Measurements from ENCODE around the gene VEGFB. TPM values are rescaled to one million over a fixed set of nuclear protein-coding genes. Genes with fewer than 3 reads are reported as not detected.

VEGFB gene
- total and polyA plus RNA-seq, 2 donors from 2014 or later: 77.6 to 157 TPM

- H3K9ac ChIP-seq (ENCODE audit: low read length in 3 of 3): peak overlapping the region in 1 of 3 donors; percentile 55
- H3K4me3 ChIP-seq (ENCODE audit: low read length in 3 of 3): no peak overlapping the region
- intact Hi-C loops (cut with DNase I): no loop called here
- no peaks in the 10 kb centered on the region for H3K36me3 ChIP-seq (ENCODE audit: control insufficient read depth in 2 of 3, insufficient read depth in 3 of 3, low read length in 3 of 3)
- no peak overlapping the region for H3K27ac ChIP-seq (ENCODE audit: low read depth in 2 of 2, low read length in 2 of 2)
- no peak for FAIRE-seq
- H3K27me3 ChIP-seq (ENCODE audit: control insufficient read depth, insufficient read depth, low read length): no peaks in the 10 kb centered on the region
- no peak for TF ChIP-seq CTCF (IDR thresholded peaks at IDR 0.05; ENCODE audit: borderline replicate concordance, extremely low read depth, insufficient read depth)
- DNase-seq: peak in 1 of 5 donors; percentile 40
- H3K9me3 ChIP-seq (ENCODE audit: control insufficient read depth in 2 of 3, insufficient read depth in 1 of 3, low read length in 3 of 3): no peaks in the 10 kb centered on the region
- peaks cover 0 to 17% (median 4%) of the 10 kb centered on the region in 3 donors for H3K4me1 ChIP-seq (ENCODE audit: control insufficient read depth in 2 of 3, insufficient read depth in 2 of 3, low read depth in 1 of 3, low read length in 3 of 3)
Observed at GRCh38 chr11:64283092-64283491, 48.7 kb downstream of the VEGFB start.

DNA sequence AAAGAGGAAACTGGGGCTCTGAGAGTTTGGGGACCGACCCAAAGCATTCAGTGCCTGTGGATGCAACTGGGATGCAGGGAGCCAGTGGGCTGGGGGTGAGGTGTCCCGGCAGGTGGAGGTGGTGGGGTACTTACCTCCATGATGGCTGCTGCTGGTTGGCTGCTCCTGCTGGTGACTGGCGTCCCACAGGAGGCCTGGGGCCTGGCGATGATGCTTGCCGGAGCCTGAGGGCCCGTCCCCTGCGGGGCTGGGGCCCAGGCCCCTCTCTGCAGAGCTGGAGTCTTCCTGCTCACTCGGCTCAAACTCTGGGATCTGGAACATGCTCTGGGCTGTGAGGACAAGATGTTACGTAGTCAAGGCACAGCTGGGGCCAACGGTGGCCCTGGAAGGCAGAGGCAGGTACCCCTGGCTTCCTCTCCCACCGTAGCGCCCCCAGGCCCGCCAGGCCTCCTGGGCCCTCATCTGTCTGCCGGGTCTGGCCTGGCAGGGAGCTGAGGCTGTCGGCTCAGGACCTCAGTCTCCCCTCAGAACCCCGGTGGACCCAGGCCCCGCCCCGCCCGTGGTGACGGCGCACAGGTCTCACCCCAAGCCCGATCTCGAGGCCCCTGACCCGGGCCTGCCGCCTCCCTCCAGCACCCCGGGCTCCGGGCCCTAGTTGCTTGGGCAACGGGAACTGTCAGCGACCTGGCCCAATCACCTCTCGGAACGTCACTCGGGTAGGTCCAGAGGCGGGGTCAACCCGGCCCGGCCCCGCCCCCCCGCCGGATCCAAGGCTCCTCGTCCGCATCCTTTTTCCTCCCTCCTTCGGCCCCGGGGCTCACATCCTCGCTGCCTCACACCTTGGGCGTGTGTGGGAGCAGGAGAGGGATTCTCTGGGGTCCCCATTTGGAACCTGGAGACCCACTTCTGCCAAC, 49.9 kb downstream of the VEGFB start, which contains the start of gene BAD:
Gene BAD, minus strand, starts transcription at position 618 of the 914 bp plus-strand sequence. Its CDS starts 297 bp downstream, at position 321.
- no peak for FAIRE-seq
- intact Hi-C loops (cut with DNase I): no loop called here
- H3K4me1 ChIP-seq (ENCODE audit: control insufficient read depth in 2 of 3, insufficient read depth in 2 of 3, low read depth in 1 of 3, low read length in 3 of 3): peaks cover 0 to 17% (median 4%) of the 10 kb centered on the region in 3 donors

DNA sequence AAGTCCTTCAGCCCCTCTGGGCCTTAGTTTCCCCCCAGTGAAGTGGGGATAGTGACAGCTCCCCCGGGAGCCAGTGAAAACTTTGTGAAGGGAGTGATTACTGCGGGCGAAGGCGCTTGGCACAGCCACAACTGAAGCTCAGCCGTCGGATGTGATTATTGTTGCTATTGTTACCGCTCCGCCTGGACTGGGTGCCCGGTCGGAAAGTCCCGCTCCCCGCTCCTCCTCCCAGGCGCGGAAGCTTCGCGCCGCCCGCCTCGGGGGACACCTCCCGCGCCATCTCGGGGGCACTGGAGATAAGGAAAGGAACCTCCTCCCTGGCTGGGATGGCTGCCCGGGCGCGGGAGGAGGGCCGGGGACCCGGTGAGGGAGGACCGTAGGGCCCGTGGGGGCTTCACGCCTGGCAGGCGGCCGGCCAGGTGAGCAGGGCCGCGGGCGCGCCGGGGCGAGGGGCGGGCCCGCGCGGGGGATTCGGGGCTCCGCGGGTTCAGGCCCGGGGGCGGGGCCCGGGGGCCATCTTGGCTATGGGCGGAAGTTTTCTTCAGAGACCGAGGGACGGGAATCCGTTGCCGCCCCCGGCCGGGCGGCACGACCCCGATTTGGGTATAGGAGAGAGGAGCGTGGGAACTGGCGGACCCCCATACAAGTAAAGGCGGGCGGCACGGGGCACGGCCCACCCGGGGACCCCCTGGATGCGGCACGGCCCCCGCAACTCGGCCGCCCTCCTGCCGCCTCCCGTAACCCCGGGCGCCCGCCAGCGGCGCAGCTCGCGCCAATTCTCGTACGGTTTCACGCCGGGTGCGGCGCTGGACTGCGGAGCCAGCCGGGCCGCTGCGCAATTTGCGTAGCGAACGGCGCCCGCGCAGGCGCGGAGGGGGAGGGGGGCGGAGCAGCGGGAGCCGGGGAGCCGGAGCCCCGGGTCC, 50.8 kb downstream of the VEGFB start, which contains the start of gene GPR137:
Gene GPR137, plus strand, starts transcription at position 887 of the 923 bp plus-strand sequence. CDS start 677 bp downstream, outside the sequence.
- no peak for FAIRE-seq
- no peak for TF ChIP-seq CTCF (IDR thresholded peaks at IDR 0.05; ENCODE audit: borderline replicate concordance, extremely low read depth, insufficient read depth)
- intact Hi-C loops (cut with DNase I): no loop called here
- Histone ChIP-seq H3K27me3 (ENCODE audit: control insufficient read depth, insufficient read depth, low read length) (peaks cover 2% of the 10 kb centered on the region), H3K27ac (ENCODE audit: low read depth in 2 of 2, low read length in 2 of 2) (peak within 1 kb of the TSS; percentile 90 to 96), H3K36me3 (ENCODE audit: control insufficient read depth in 2 of 3, insufficient read depth in 3 of 3, low read length in 3 of 3) (no peaks in the 10 kb centered on the region), H3K4me3 (ENCODE audit: low read length in 3 of 3) (peak within 1 kb of the TSS; percentile 75 to 83 (median 77)), H3K9me3 (ENCODE audit: control insufficient read depth in 2 of 3, insufficient read depth in 1 of 3, low read length in 3 of 3) (no peaks in the 10 kb centered on the region), H3K4me1 (ENCODE audit: control insufficient read depth in 2 of 3, insufficient read depth in 2 of 3, low read depth in 1 of 3, low read length in 3 of 3) (peaks cover 0 to 17% (median 4%) of the 10 kb centered on the region in 3 donors), H3K9ac (ENCODE audit: low read length in 3 of 3) (peak within 1 kb of the TSS; percentile 44 to 87 (median 81))
- peak; percentile 85 to 95 (median 91) for DNase-seq

More for the DNA sequence above, 49.9 kb downstream of the VEGFB start, which contains the start of gene BAD:
- peak within 1 kb of the TSS; percentile 75 to 83 (median 77) for H3K4me3 ChIP-seq (ENCODE audit: low read length in 3 of 3)
- TF ChIP-seq CTCF (IDR thresholded peaks at IDR 0.05; ENCODE audit: borderline replicate concordance, extremely low read depth, insufficient read depth): no peak
- H3K27me3 ChIP-seq (ENCODE audit: control insufficient read depth, insufficient read depth, low read length): no peaks in the 10 kb centered on the region
- peak; percentile 95 to 98 (median 96) for DNase-seq
- no peaks in the 10 kb centered on the region for H3K36me3 ChIP-seq (ENCODE audit: control insufficient read depth in 2 of 3, insufficient read depth in 3 of 3, low read length in 3 of 3)
- peak within 1 kb of the TSS; percentile 51 to 87 (median 81) for H3K9ac ChIP-seq (ENCODE audit: low read length in 3 of 3)
- H3K9me3 ChIP-seq (ENCODE audit: control insufficient read depth in 2 of 3, insufficient read depth in 1 of 3, low read length in 3 of 3): no peaks in the 10 kb centered on the region
- H3K27ac ChIP-seq (ENCODE audit: low read depth in 2 of 2, low read length in 2 of 2): peak within 1 kb of the TSS; percentile 90 to 96

All from kidney (tissue), 14 donors.